Spleen (tissue), 11 donors: ENCODE results near the gene TMEM141. TPM values are rescaled to one million over a fixed set of nuclear protein-coding genes. Genes with fewer than 3 reads are reported as not detected.
A peak's percentile ranks its signal among the peaks of the same experiment; 100 is the strongest.
"Not testable (repeated sequence)": the region's sequence is repeated elsewhere in the genome, so short reads cannot be mapped to it uniquely, and the experiment has no call there.

Source experiments
- DNase-seq: peaks from one replicate; pipeline ENCODE4 v3.0.0-alpha.2; 2020
- H3K27ac ChIP-seq, 8 donors: fragments of 200-600 bp; sonication (generic) in 7 of 8; 1 replicate in 4 of 8; 2 replicates in 4 of 8; pipeline versions ENCODE4 v1.5.0 to v1.8.0; 2016 to 2021; ENCODE audit warnings: inconsistent platforms in 4 of 8, mild to moderate bottlenecking in 4 of 8, moderate library complexity in 1 of 8
- H3K27me3 ChIP-seq, 7 donors: fragments of 200-600 bp; sonication (generic) in 6 of 7; replicated peaks in 1 of 7; 1 replicate in 4 of 7; 2 replicates in 3 of 7; pipeline versions ENCODE4 v1.5.0 to v1.8.0; 2016 to 2021; ENCODE audit warnings: inconsistent platforms in 3 of 7, mild to moderate bottlenecking in 1 of 7
- H3K36me3 ChIP-seq, 6 donors: fragments of 200-600 bp; sonication (generic) in 5 of 6; 1 replicate in 4 of 6; 2 replicates in 2 of 6; pipeline versions ENCODE4 v1.5.0 to v1.8.0; 2016 to 2021; ENCODE audit warnings: inconsistent platforms in 2 of 6
- H3K4me1 ChIP-seq, 6 donors: fragments of 200-600 bp; sonication (generic) in 5 of 6; 1 replicate in 3 of 6; 2 replicates in 3 of 6; pipeline versions ENCODE4 v1.5.0 to v1.8.0; 2016 to 2021; ENCODE audit warnings: inconsistent platforms in 3 of 6
- H3K4me3 ChIP-seq, 8 donors: fragments of 200-600 bp; sonication (generic) in 7 of 8; 1 replicate in 4 of 8; 2 replicates in 4 of 8; pipeline versions ENCODE4 v1.5.0 to v1.8.0; 2016 to 2021; ENCODE audit warnings: inconsistent platforms in 4 of 8, mild to moderate bottlenecking in 4 of 8, moderate library complexity in 2 of 8
- H3K9me3 ChIP-seq, 8 donors: fragments of 200-600 bp; sonication (generic) in 7 of 8; 1 replicate in 4 of 8; 2 replicates in 4 of 8; pipeline versions ENCODE4 v1.5.0 to v1.8.0; 2016 to 2021; ENCODE audit warnings: inconsistent platforms in 4 of 8
- POLR2A ChIP-seq, 3 donors: fragments of 450-650 bp; IDR thresholded peaks; one replicate each; pipeline ENCODE4 v1.5.1; 2017; ENCODE audit warnings: antibody characterized with exemption in 3 of 3, mild to moderate bottlenecking in 1 of 3
- POLR2AphosphoS5 ChIP-seq, 3 donors: sonication (generic); formaldehyde crosslinking; IDR thresholded peaks; one replicate each; pipeline ENCODE4 v1.5.1; 2017; ENCODE audit warnings: antibody characterized with exemption in 3 of 3
- WGBS, 5 donors: extraction: QIAGEN DNeasy Blood & Tissue Kit in 3 of 5; methylation state at CpG; one replicate each; pipeline versions ENCODE4 v1.1.5 to v1.1.7; 2013 to 2018; 5-methylcytosine and 5-hydroxymethylcytosine counted together
- intact Hi-C: fragments of 100-400 bp; cut with DNase I; formaldehyde crosslinking; loops from one replicate; pipeline ENCODE4 v1.15.0; 2023; ENCODE audit warnings: low total_unique reads
- polyA plus RNA-seq, 3 donors: library from polyadenylated mRNA; stranded (reverse); fragments of 200-250 nt; gene quantifications; one replicate each; pipeline ENCODE4 v1.2.1, GENCODE V29; 2013
- total RNA-seq, 7 donors: library from RNA; depleted of rRNA in 3 of 7; stranded (reverse); fragments of >200 nt in 3 of 7; fragmentation: NEBNext Ultra II Directional in 4 of 7; extraction: Animal tissue kit (Norgen Biotek cat#: 25700) in 4 of 7; gene quantifications; one replicate each; pipeline versions ENCODE4 v1.1.0 to v1.2.1, GENCODE V29; 2016 to 2021
- TF ChIP-seq, protein P1 (sequence below), 11 experiments: fragments of 200-600 bp in 7 of 11; fragments of 450-650 bp in 4 of 11; sonication (generic) in 4 of 11; IDR thresholded peaks in 8 of 11; conservative IDR thresholded peaks in 3 of 11; 1 replicate in 7 of 11; 2 replicates in 4 of 11; pipeline versions ENCODE4 v1.4.0 to v1.8.0; 2016 to 2021; ENCODE audit warnings: antibody characterized with exemption in 11 of 11, inconsistent platforms in 4 of 11, mild to moderate bottlenecking in 1 of 11
- donor health status: healthy with polysubstance abuse.
- donor health status: DM: no; HTN: no; CAD: no; lungs with moderate emphysema.
- donor health status: DM: no; HTN: no; CAD: no.
- donor health status: Bipolar disorder and iron deficiency.
- donor health status: healthy.
- donor health status: DM: no; HTN: no; CAD: no.
- donor health status: DM: yes; HTN: yes; CAD: no.

TMEM141 gene
- total and polyA plus RNA-seq, 10 donors = 32.1 to 92.8 (median 45.7) TPM

GRCh38 chr9:136795000-136795348 is 3.8 kb downstream of the TMEM141 start:
- TF ChIP-seq POLR2A (IDR thresholded peaks at IDR 0.05) = no peak
- TF ChIP-seq POLR2AphosphoS5 (IDR thresholded peaks at IDR 0.05) = peak in 1 of 3 donors; percentile 28
- Histone ChIP-seq H3K27ac (no peak overlapping the region), H3K36me3 (peaks cover 0 to 26% (median 4%) of the 10 kb centered on the region in 6 donors), H3K4me1 (peaks cover 19 to 75% (median 40%) of the 10 kb centered on the region in 6 donors), H3K4me3 (no peak overlapping the region), H3K27me3 (peaks cover 0 to 42% (median 18%) of the 10 kb centered on the region in 7 donors), H3K9me3 (no peaks in the 10 kb centered on the region)
- intact Hi-C loops = no loop called here
- DNase-seq = no peak
- 58 to 81% (median 71%) methylated on average over 6 of the region's 6 CpGs for WGBS, 5 donors

- H3K27ac ChIP-seq = no peak within 1 kb of the TSS
- intact Hi-C loops = no loop called here
- no peaks in the 10 kb centered on the region for H3K9me3 ChIP-seq
- 55 to 61% (median 58%) methylated on average over 4 to 5 of the region's 5 CpGs for WGBS, 5 donors
- TF ChIP-seq POLR2AphosphoS5 (IDR thresholded peaks at IDR 0.05) (no peak), POLR2A (IDR thresholded peaks at IDR 0.05) (no peak)
- TF ChIP-seq, protein P1, sequence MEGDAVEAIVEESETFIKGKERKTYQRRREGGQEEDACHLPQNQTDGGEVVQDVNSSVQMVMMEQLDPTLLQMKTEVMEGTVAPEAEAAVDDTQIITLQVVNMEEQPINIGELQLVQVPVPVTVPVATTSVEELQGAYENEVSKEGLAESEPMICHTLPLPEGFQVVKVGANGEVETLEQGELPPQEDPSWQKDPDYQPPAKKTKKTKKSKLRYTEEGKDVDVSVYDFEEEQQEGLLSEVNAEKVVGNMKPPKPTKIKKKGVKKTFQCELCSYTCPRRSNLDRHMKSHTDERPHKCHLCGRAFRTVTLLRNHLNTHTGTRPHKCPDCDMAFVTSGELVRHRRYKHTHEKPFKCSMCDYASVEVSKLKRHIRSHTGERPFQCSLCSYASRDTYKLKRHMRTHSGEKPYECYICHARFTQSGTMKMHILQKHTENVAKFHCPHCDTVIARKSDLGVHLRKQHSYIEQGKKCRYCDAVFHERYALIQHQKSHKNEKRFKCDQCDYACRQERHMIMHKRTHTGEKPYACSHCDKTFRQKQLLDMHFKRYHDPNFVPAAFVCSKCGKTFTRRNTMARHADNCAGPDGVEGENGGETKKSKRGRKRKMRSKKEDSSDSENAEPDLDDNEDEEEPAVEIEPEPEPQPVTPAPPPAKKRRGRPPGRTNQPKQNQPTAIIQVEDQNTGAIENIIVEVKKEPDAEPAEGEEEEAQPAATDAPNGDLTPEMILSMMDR (IDR thresholded peaks at IDR 0.05 in 8 of 11, conservative IDR thresholded peaks at IDR 0.05 in 3 of 11) = no peak
- peaks cover 24 to 80% (median 46%) of the 10 kb centered on the region in 6 donors for H3K4me1 ChIP-seq
- peaks cover 0 to 26% (median 4%) of the 10 kb centered on the region in 6 donors for H3K36me3 ChIP-seq
- H3K4me3 ChIP-seq = no peak within 1 kb of the TSS
- no peak for DNase-seq
- peaks cover 0 to 55% (median 29%) of the 10 kb centered on the region in 7 donors for H3K27me3 ChIP-seq
These were observed 5.2 kb downstream of the TMEM141 start, which contains the start of gene CCDC183 for GRCh38 chr9:136796238-136796774. TSS of gene CCDC183 (plus strand) at chr9:136796338. CDS start at chr9:136796398, 60 bp downstream.

DNA sequence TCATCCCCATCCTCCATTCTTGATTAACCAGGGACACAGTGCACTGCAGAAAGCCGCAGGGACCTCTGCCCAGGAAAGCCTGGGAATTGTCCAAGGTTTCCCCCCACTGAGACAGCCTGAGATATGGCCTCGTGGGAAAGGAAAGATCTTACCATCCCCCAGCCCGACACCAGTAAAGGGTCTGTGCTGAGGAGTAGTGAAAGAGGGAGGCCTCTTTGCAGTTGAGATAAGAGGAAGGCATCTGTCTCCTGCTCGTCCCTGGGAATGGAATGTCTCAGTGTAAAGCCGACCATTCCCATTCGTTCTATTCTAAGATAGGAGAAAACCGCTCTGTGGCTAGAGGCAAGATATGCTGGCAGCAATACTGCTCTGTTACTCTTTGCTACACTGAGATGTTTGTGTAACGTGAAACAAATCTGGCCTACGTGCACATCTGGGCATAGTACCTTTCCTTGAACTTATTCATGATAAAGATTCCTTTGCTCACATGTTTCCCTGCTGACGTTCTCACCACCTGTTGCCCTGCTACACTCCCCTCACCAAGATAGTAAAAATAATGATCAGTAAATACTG is 5.7 kb downstream of the TMEM141 start:
- Histone ChIP-seq H3K36me3 (peaks cover 0 to 26% (median 4%) of the 10 kb centered on the region in 6 donors), H3K27me3 (peaks cover 0 to 61% (median 34%) of the 10 kb centered on the region in 7 donors), H3K4me1 (peaks cover 23 to 80% (median 44%) of the 10 kb centered on the region in 6 donors)
- H3K27ac ChIP-seq, H3K4me3 ChIP-seq, H3K9me3 ChIP-seq, DNase-seq, intact Hi-C loops: not testable (repeated sequence)
- 23 to 39% (median 31%) methylated on average over 10 of the region's 10 CpGs for WGBS, 5 donors

GRCh38 chr9:136798708-136799078 is 7.5 kb downstream of the TMEM141 start:
- Histone ChIP-seq H3K27ac (no peak overlapping the region), H3K9me3 (no peaks in the 10 kb centered on the region), H3K27me3 (peaks cover 0 to 69% (median 41%) of the 10 kb centered on the region in 7 donors), H3K36me3 (peaks cover 0 to 12% (median 0%) of the 10 kb centered on the region in 6 donors), H3K4me1 (peaks cover 16 to 64% (median 31%) of the 10 kb centered on the region in 6 donors), H3K4me3 (no peak overlapping the region)
- no peak for TF ChIP-seq POLR2AphosphoS5 (IDR thresholded peaks at IDR 0.05)
- TF ChIP-seq POLR2A (IDR thresholded peaks at IDR 0.05) = no peak
- TF ChIP-seq, protein P1 (IDR thresholded peaks at IDR 0.05 in 8 of 11, conservative IDR thresholded peaks at IDR 0.05 in 3 of 11) = no peak
- no peak for DNase-seq
- 73 to 89% (median 87%) methylated on average over 4 to 6 of the region's 6 CpGs for WGBS, 5 donors
- intact Hi-C loops = no loop called here
